K562 (cell line): Measurements from ENCODE around the gene DAZAP1. TPM values are rescaled to one million over a fixed set of nuclear protein-coding genes. Genes with fewer than 3 reads are reported as not detected.
A peak's percentile ranks its signal among the peaks of the same experiment; 100 is the strongest.

Experiments
- COPS2 ChIP-seq: fragments of 450-650 bp; conservative IDR thresholded peaks from 2 replicates; pipeline ENCODE4 v1.6.1; 2016; ENCODE audit warnings: mild to moderate bottlenecking, moderate library complexity
- LCOR ChIP-seq: sonication (generic); formaldehyde crosslinking; IDR thresholded peaks from 2 replicates; pipeline ENCODE4 v1.8.0; 2022; ENCODE audit warnings: mild to moderate bottlenecking, missing genetic modification reagents
- NFXL1 ChIP-seq: fragments of 450-650 bp; formaldehyde crosslinking; IDR thresholded peaks from 2 replicates; pipeline ENCODE4 v1.4.0; 2021; ENCODE audit warnings: mild to moderate bottlenecking
- RBM22 ChIP-seq: fragments of 200-400 bp; formaldehyde crosslinking; IDR thresholded peaks from 2 replicates; pipeline ENCODE4 v1.6.1; 2018; ENCODE audit warnings: low read length, low read depth; ENCODE audit not compliant: poor library complexity, severe bottlenecking
- ZC3H4 ChIP-seq: sonication (generic); formaldehyde crosslinking; IDR thresholded peaks from 2 replicates; pipeline ENCODE4 v1.9.0; 2021; ENCODE audit warnings: missing genetic modification reagents, borderline replicate concordance
- ZNF354B ChIP-seq: fragments of 250-450 bp; sonication (Bioruptor Pico); IDR thresholded peaks from 2 replicates; pipeline ENCODE4 v1.4.0; 2020
- ZNF408 ChIP-seq: fragments of 250-450 bp; sonication (Bioruptor Pico); IDR thresholded peaks from 2 replicates; pipeline ENCODE4 v1.4.0; 2020; ENCODE audit warnings: low read depth, mild to moderate bottlenecking, moderate library complexity
- ZNF583 ChIP-seq: fragments of 250-450 bp; sonication (Bioruptor Pico); IDR thresholded peaks from 2 replicates; pipeline ENCODE4 v1.4.0; 2020
- ZNF785 ChIP-seq: fragments of 250-450 bp; sonication (Bioruptor Pico); IDR thresholded peaks from 2 replicates; pipeline ENCODE4 v1.4.0; 2020; ENCODE audit warnings: mild to moderate bottlenecking
- polyA plus RNA-seq, 8 experiments: library from polyadenylated mRNA; depleted of rRNA in 4 of 8; stranded (reverse) in 5 of 8; unstranded in 3 of 8; fragments of >200 nt; fragmentation: Nextera tagmentation in 2 of 8; fragmentation: Illumina TruSeq in 1 of 8; extraction: Ambion mirVana in 2 of 8; extraction: Trizol in 1 of 8; gene quantifications; 2 replicates each; pipeline versions ENCODE4 v1.2.1 to v1.2.3, GENCODE V29; 2011 to 2014; ENCODE audit warnings: inconsistent platforms in 1 of 8, missing spikeins in 1 of 8
- total RNA-seq, 7 experiments: library from RNA; depleted of rRNA in 6 of 7; stranded (reverse); fragments of >200 nt in 6 of 7; fragmentation: Illumina TruSeq in 2 of 7; extraction: Trizol in 2 of 7; gene quantifications; 2 replicates each; pipeline versions ENCODE4 v1.2.1 to v1.2.3, GENCODE V29; 2011 to 2021; ENCODE audit warnings: low replicate concordance in 1 of 7
- TF ChIP-seq, protein P1 (sequence below): fragments of 250-450 bp; sonication (Bioruptor Pico); IDR thresholded peaks from 2 replicates; pipeline ENCODE4 v1.4.0; 2020
- TF ChIP-seq, protein P2 (sequence below), 3 experiments: fragments of 200-800 bp in 1 of 3; sonication (Bioruptor generic) in 1 of 3; sonication (generic) in 1 of 3; formaldehyde crosslinking in 1 of 3; IDR thresholded peaks; 2 replicates each; pipeline versions ENCODE4 v1.6.1 to v1.8.0; 2016 to 2022; ENCODE audit warnings: mild to moderate bottlenecking in 2 of 3, missing compliant biosample characterization in 2 of 3, missing genetic modification characterization in 2 of 3, missing genetic modification reagents in 1 of 3
- TF ChIP-seq, protein P3 (sequence below): sonication (generic); formaldehyde crosslinking; IDR thresholded peaks from 2 replicates; pipeline ENCODE4 v1.8.0; 2022; ENCODE audit warnings: mild to moderate bottlenecking, low read depth, missing genetic modification reagents
- TF ChIP-seq, protein P4 (sequence below), 2 experiments: IDR thresholded peaks in 1 of 2; conservative IDR thresholded peaks in 1 of 2; 2 replicates each; pipeline ENCODE4 v1.6.1; 2016; ENCODE audit warnings: low read depth in 2 of 2, mild to moderate bottlenecking in 1 of 2, missing compliant biosample characterization in 1 of 2, missing genetic modification characterization in 1 of 2, moderate library complexity in 1 of 2
- TF ChIP-seq, protein P5 (sequence below): fragments of 250-450 bp; sonication (Bioruptor Pico); IDR thresholded peaks from 2 replicates; pipeline ENCODE4 v1.5.0; 2021; ENCODE audit warnings: mild to moderate bottlenecking, moderate library complexity

Gene DAZAP1
- total and polyA plus RNA-seq, 9 of the 15 experiments (the other 6 are each of a cell fraction or from before 2014, with no cell fraction given): 10.8 to 289 (median 142) TPM

DNA sequence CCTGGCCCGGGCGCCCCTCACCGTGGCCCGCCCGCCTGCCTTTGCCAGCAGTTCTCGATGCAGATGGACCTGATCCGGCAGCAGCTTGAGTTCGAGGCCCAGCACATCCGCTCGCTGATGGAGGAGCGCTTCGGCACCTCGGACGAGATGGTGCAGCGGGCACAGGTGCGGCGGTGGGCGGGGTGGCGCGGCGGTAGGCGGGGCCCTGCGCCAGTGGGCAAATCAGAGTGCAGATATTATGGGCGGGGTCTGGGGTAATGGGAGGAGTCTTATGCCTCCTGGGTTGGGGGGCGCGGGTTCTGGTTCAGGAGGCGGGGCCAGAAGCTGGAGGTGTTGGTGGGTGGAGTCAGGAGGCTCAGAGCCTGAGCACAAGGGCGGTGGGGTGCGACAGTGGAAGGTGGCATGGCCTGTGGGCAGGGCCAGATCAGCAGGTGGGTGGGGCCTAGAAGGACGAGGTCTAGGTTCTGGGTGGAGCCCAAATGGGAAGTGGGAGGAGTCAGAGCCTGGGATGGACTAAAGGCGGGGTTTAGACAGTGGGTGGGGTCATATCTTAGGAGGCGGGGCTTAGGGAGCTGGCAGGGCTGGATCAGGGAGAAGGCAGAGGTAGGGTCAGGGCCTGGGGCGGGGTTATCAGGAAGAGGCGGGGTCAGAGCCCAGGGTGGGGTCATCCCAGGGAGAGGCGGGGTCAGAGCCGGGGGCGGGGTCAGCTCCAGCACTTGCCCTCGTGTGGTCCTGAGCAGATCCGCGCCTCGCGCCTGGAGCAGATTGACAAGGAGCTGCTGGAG, 48.1 kb downstream of the DAZAP1 start (continued):
- peak; percentile 92 for TF ChIP-seq RBM22
- TF ChIP-seq, protein P1, sequence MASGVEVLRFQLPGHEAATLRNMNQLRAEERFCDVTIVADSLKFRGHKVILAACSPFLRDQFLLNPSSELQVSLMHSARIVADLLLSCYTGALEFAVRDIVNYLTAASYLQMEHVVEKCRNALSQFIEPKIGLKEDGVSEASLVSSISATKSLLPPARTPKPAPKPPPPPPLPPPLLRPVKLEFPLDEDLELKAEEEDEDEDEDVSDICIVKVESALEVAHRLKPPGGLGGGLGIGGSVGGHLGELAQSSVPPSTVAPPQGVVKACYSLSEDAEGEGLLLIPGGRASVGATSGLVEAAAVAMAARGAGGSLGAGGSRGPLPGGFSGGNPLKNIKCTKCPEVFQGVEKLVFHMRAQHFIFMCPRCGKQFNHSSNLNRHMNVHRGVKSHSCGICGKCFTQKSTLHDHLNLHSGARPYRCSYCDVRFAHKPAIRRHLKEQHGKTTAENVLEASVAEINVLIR (CRISPR knock-in tag): no peak
- TF ChIP-seq ZC3H4 (CRISPR knock-in tag): no peak
- no peak for TF ChIP-seq LCOR (CRISPR knock-in tag)
- TF ChIP-seq, protein P2, sequence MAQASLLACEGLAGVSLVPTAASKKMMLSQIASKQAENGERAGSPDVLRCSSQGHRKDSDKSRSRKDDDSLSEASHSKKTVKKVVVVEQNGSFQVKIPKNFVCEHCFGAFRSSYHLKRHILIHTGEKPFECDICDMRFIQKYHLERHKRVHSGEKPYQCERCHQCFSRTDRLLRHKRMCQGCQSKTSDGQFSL (CRISPR knock-in tag; IDR thresholded peaks at IDR 0.05): no peak
- TF ChIP-seq, protein P2 (tag; IDR thresholded peaks at IDR 0.05): no peak
- no peak for TF ChIP-seq COPS2
- TF ChIP-seq, protein P3, sequence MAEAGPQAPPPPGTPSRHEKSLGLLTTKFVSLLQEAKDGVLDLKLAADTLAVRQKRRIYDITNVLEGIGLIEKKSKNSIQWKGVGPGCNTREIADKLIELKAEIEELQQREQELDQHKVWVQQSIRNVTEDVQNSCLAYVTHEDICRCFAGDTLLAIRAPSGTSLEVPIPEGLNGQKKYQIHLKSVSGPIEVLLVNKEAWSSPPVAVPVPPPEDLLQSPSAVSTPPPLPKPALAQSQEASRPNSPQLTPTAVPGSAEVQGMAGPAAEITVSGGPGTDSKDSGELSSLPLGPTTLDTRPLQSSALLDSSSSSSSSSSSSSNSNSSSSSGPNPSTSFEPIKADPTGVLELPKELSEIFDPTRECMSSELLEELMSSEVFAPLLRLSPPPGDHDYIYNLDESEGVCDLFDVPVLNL: 0 out of 2 replicates have a peak, but pooled peaks have one; percentile 9
- no peak for TF ChIP-seq NFXL1 (CRISPR knock-in tag)
- TF ChIP-seq, protein P4, sequence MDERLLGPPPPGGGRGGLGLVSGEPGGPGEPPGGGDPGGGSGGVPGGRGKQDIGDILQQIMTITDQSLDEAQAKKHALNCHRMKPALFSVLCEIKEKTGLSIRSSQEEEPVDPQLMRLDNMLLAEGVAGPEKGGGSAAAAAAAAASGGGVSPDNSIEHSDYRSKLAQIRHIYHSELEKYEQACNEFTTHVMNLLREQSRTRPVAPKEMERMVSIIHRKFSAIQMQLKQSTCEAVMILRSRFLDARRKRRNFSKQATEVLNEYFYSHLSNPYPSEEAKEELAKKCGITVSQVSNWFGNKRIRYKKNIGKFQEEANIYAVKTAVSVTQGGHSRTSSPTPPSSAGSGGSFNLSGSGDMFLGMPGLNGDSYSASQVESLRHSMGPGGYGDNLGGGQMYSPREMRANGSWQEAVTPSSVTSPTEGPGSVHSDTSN (CRISPR knock-in tag; IDR thresholded peaks at IDR 0.05; ENCODE audit: low read depth): no peak
- TF ChIP-seq, protein P4 (tag; conservative IDR thresholded peaks at IDR 0.05; ENCODE audit: low read depth): no peak
- TF ChIP-seq, protein P5, sequence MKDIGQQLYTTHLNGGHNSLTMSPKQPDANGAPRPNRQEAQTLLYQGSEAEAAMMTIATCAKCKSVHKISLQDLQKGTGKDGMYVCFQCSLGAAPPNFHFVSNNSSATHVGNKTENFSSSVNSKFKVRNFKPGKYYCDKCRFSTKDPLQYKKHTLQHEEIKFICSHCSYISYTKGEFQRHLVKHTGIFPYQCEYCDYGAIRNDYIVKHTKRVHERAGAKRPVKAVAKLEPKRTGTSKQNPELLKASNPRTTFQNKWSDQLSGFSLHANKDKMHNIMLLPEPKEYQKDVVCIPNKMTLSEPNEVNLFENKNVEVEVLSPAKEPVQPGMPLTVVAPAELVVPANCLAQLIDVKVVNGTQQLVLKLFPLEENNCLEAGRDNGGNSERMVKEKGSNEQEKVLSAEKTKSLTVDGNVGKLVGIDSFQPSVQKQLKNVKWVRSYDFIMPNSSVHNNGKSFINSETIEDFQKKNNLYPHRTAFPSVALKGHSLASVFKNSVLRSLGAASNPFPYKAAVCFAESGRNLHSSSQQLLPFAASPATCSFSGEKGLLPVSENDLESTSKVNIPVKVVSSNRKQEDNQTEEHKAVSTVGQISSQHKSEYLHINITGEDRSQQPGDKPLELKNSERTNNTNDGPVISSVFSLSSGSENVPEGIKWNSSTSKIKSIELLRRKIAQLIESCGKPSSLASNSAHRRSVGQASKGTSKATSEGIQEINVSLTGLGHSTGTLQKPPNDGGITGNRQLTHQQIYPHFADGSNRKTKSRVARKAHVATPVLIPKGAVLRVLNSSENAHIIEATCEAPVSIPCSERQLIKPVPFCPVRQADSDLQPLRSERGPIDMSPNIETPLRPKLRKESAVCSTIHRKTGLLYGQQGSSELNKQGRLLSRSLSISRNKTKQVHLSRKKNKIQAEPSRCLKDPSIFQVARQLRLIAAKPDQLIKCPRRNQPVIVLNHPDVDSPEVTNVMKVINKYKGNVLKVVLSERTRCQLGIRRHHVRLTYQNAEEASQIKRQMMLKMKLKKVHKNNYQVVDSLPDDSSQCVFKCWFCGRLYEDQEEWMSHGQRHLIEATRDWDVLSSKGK (CRISPR knock-in tag): no peak
- no peak for TF ChIP-seq ZNF583
- TF ChIP-seq ZNF408 (CRISPR knock-in tag): no peak
- no peak for TF ChIP-seq ZNF354B (CRISPR knock-in tag)
- no peak for TF ChIP-seq ZNF785 (CRISPR knock-in tag)
